ENCODE measurements around the gene TSPAN9. TPM values are rescaled to one million over a fixed set of nuclear protein-coding genes. Genes with fewer than 3 reads are reported as not detected.

The TSPAN9 gene
- polyA plus RNA-seq, 1 of the 3 experiments (the other 2 are of a cell fraction), result 34.9 TPM

GRCh38 chr12:3288690-3289089 lies 211.5 kb downstream of the TSPAN9 start:
- no peak overlapping the region for H2AFZ ChIP-seq (ENCODE audit: low read depth)
- H3K4me1 ChIP-seq (ENCODE audit: control insufficient read depth in 1 of 2, insufficient read depth in 2 of 2, low read depth in 1 of 2, low read length in 1 of 2), result peaks cover 0 to 12% of the 10 kb centered on the region in 2 experiments; a peak in 1 of 4 replicates
- H3K9me2 ChIP-seq, result no peaks in the 10 kb centered on the region
- no peak overlapping the region for H3K27ac ChIP-seq (ENCODE audit: low read depth in 2 of 2, low read length in 1 of 2)
- no peaks in the 10 kb centered on the region for H3K79me2 ChIP-seq (ENCODE audit: insufficient read depth)
- H3F3A ChIP-seq (replicated peaks; ENCODE audit: insufficient read depth), result no peaks in the 10 kb centered on the region
- H3K4me3 ChIP-seq (ENCODE audit: low read depth in 2 of 2, low read length in 1 of 2), result no peak overlapping the region
- H3K9me3 ChIP-seq, result no peaks in the 10 kb centered on the region
- 62% methylated on average over 8 of the region's 8 CpGs for WGBS (ENCODE audit: low lambda C conversion rate)
- H3K27me3 ChIP-seq (ENCODE audit: insufficient read depth), result no peaks in the 10 kb centered on the region
- CTCF ChIA-PET, result interaction anchor here (0.6 to 14.0 kb wide), 5 partner anchors 10 to 331 kb away, joined by 3 to 188 read pairs (median 6); no protein-coding TSS in a partner anchor
- H3K4me2 ChIP-seq, result no peak overlapping the region
- TF ChIP-seq TAF1 (IDR thresholded peaks at IDR 0.05; ENCODE audit: borderline replicate concordance, low read depth, low read length) (no peak), GATA2 (CRISPR knock-in tag; IDR thresholded peaks at IDR 0.05) (peak; percentile 27; the same call in 1 of the 2 replicates)
- H4K20me1 ChIP-seq (ENCODE audit: insufficient read depth), result no peaks in the 10 kb centered on the region
- no peaks in the 10 kb centered on the region for H3K36me3 ChIP-seq (replicated peaks in 1 of 2; ENCODE audit: control insufficient read depth in 1 of 2, insufficient read depth in 2 of 2, low read length in 1 of 2)
- H3K9ac ChIP-seq, result no peak overlapping the region
- DNase-seq, result no peak
- POLR2A ChIA-PET, result no interaction called here

- CTCF ChIA-PET, result interaction anchor here (0.9 to 14.0 kb wide), 6 partner anchors 11 to 514 kb away, joined by 3 to 188 read pairs (median 4); no protein-coding TSS in a partner anchor
- WGBS (ENCODE audit: low lambda C conversion rate), result 85% methylated on average over 8 of the region's 9 CpGs
- POLR2A ChIA-PET, result no interaction called here
- no peaks in the 10 kb centered on the region for H3K79me2 ChIP-seq (ENCODE audit: insufficient read depth)
- no peaks in the 10 kb centered on the region for H3K36me3 ChIP-seq (replicated peaks in 1 of 2; ENCODE audit: control insufficient read depth in 1 of 2, insufficient read depth in 2 of 2, low read length in 1 of 2)
- no peak overlapping the region for H3K4me3 ChIP-seq (ENCODE audit: low read depth in 2 of 2, low read length in 1 of 2)
- peaks cover 0 to 22% of the 10 kb centered on the region in 2 experiments; a peak in 1 of 4 replicates for H3K4me1 ChIP-seq (ENCODE audit: control insufficient read depth in 1 of 2, insufficient read depth in 2 of 2, low read depth in 1 of 2, low read length in 1 of 2)
- H3K4me2 ChIP-seq, result no peak overlapping the region
- H3K9me3 ChIP-seq, result no peaks in the 10 kb centered on the region
- no peaks in the 10 kb centered on the region for H3F3A ChIP-seq (replicated peaks; ENCODE audit: insufficient read depth)
- DNase-seq, result no peak
- no peaks in the 10 kb centered on the region for H4K20me1 ChIP-seq (ENCODE audit: insufficient read depth)
- H3K9ac ChIP-seq, result no peak overlapping the region
- H2AFZ ChIP-seq (ENCODE audit: low read depth), result no peak overlapping the region
- H3K27ac ChIP-seq (ENCODE audit: low read depth in 2 of 2, low read length in 1 of 2), result no peak overlapping the region
- no peaks in the 10 kb centered on the region for H3K9me2 ChIP-seq
- H3K27me3 ChIP-seq (ENCODE audit: insufficient read depth), result no peaks in the 10 kb centered on the region
- TF ChIP-seq EZH2phosphoT487 (IDR thresholded peaks at IDR 0.05; ENCODE audit: borderline replicate concordance, low read depth) (no peak), ELF1 (IDR thresholded peaks at IDR 0.05) (no peak), EP300 (IDR thresholded peaks at IDR 0.05; ENCODE audit: borderline replicate concordance in 1 of 2, low read depth in 1 of 2, low read length in 1 of 2) (no peak), TEAD4 (IDR thresholded peaks at IDR 0.05; ENCODE audit: borderline replicate concordance, insufficient read depth) (no peak), USF1 (IDR thresholded peaks at IDR 0.05; ENCODE audit: borderline replicate concordance, low read depth) (no peak), ZBTB33 (IDR thresholded peaks at IDR 0.05; ENCODE audit: borderline replicate concordance, low read depth) (no peak), MAX (IDR thresholded peaks at IDR 0.05; ENCODE audit: low read depth) (no peak), SIN3A (IDR thresholded peaks at IDR 0.05; ENCODE audit: borderline replicate concordance, low read depth, low read length) (no peak), CHD2 (IDR thresholded peaks at IDR 0.05; ENCODE audit: low read length, partially characterized antibody) (no peak), JUND (IDR thresholded peaks at IDR 0.05) (no peak), REST (IDR thresholded peaks at IDR 0.05; ENCODE audit: low read depth, low read length) (no peak), TCF12 (IDR thresholded peaks at IDR 0.05) (no peak), GABPA (IDR thresholded peaks at IDR 0.05; ENCODE audit: low read depth) (no peak), CTCF (IDR thresholded peaks at IDR 0.05) (no peak), IRF3 (IDR thresholded peaks at IDR 0.05; ENCODE audit: low read depth, low read length) (no peak), RXRA (IDR thresholded peaks at IDR 0.05; ENCODE audit: borderline replicate concordance, low read depth) (no peak)
Measured at GRCh38 chr12:3289702-3290101, 212.5 kb downstream of the TSPAN9 start.

All from SK-N-SH (cell line).